ENCODE data around the gene PGBD5. TPM values are rescaled to one million over a fixed set of nuclear protein-coding genes. Genes with fewer than 3 reads are reported as not detected.

The PGBD5 gene
- total RNA-seq, 2 donors from 2014 or later, result 2.6 to 4.3 TPM

GRCh38 chr1:230342699-230343098, 83.4 kb downstream of the PGBD5 start:
- TF ChIP-seq CTCF (IDR thresholded peaks at IDR 0.05), result no peak
- no peak for TF ChIP-seq POLR2A (IDR thresholded peaks at IDR 0.05)
- 82 to 83% methylated on average over 2 of the region's 2 CpGs for WGBS, 2 donors
- Histone ChIP-seq H3K4me1 (peaks cover 24% of the 10 kb centered on the region), H3K4me3 (no peak overlapping the region), H3K36me3 (replicated peaks in 1 of 2; ENCODE audit: insufficient read depth in 1 of 2, low read depth in 2 of 2) (no peaks in the 10 kb centered on the region), H3K27me3 (no peaks in the 10 kb centered on the region), H3K9me3 (no peaks in the 10 kb centered on the region), H3K27ac (no peak overlapping the region)
- intact Hi-C loops (cut with DNase I), result no loop called here
- ATAC-seq (no peak), DNase-seq (no peak)

- H3K4me1 ChIP-seq, result peaks cover 17% of the 10 kb centered on the region
- DNase-seq (no peak), ATAC-seq (no peak)
- no peaks in the 10 kb centered on the region for H3K27me3 ChIP-seq
- H3K36me3 ChIP-seq (replicated peaks in 1 of 2; ENCODE audit: insufficient read depth in 1 of 2, low read depth in 2 of 2), result no peaks in the 10 kb centered on the region
- 56 to 57% methylated on average over 3 of the region's 3 CpGs for WGBS, 2 donors
- H3K27ac ChIP-seq, result no peak overlapping the region
- no peaks in the 10 kb centered on the region for H3K9me3 ChIP-seq
- TF ChIP-seq POLR2A (IDR thresholded peaks at IDR 0.05) (no peak), CTCF (IDR thresholded peaks at IDR 0.05) (no peak)
- intact Hi-C loops (cut with DNase I), result no loop called here
- H3K4me3 ChIP-seq, result no peak overlapping the region
These were observed 84.1 kb downstream of the PGBD5 start for GRCh38 chr1:230342019-230342418.

GRCh38 chr1:230341162-230341546, 85.0 kb downstream of the PGBD5 start:
- Histone ChIP-seq H3K4me3 (no peak overlapping the region), H3K4me1 (peaks cover 16% of the 10 kb centered on the region), H3K9me3 (no peaks in the 10 kb centered on the region), H3K36me3 (replicated peaks in 1 of 2; ENCODE audit: insufficient read depth in 1 of 2, low read depth in 2 of 2) (no peaks in the 10 kb centered on the region), H3K27me3 (no peaks in the 10 kb centered on the region), H3K27ac (no peak overlapping the region)
- WGBS, 2 donors, result 59 to 67% methylated on average over 3 of the region's 3 CpGs
- intact Hi-C loops (cut with DNase I), result no loop called here
- DNase-seq (no peak), ATAC-seq (no peak)
- TF ChIP-seq CTCF (IDR thresholded peaks at IDR 0.05), result no peak
- TF ChIP-seq POLR2A (IDR thresholded peaks at IDR 0.05), result no peak

- Histone ChIP-seq H3K4me1 (peaks cover 13% of the 10 kb centered on the region), H3K27me3 (no peaks in the 10 kb centered on the region), H3K36me3 (replicated peaks in 1 of 2; ENCODE audit: insufficient read depth in 1 of 2, low read depth in 2 of 2) (no peaks in the 10 kb centered on the region), H3K9me3 (no peaks in the 10 kb centered on the region), H3K4me3 (no peak overlapping the region), H3K27ac (no peak overlapping the region)
- no peak for TF ChIP-seq POLR2A (IDR thresholded peaks at IDR 0.05)
- TF ChIP-seq CTCF (IDR thresholded peaks at IDR 0.05), result no peak
- no peak for DNase-seq
- intact Hi-C loops (cut with DNase I), result no loop called here
- WGBS, 2 donors, result 67 to 73% methylated on average over 7 of the region's 7 CpGs
- no peak for ATAC-seq
These were observed 85.5 kb downstream of the PGBD5 start for GRCh38 chr1:230340526-230341161.

GRCh38 chr1:230339033-230339432, 87.1 kb downstream of the PGBD5 start:
- TF ChIP-seq CTCF (IDR thresholded peaks at IDR 0.05), result no peak
- TF ChIP-seq POLR2A (IDR thresholded peaks at IDR 0.05), result no peak
- intact Hi-C loops (cut with DNase I), result no loop called here

More at GRCh38 chr1:230339033-230339432, 87.1 kb downstream of the PGBD5 start:
- Histone ChIP-seq H3K4me3 (no peak overlapping the region), H3K36me3 (replicated peaks in 1 of 2; ENCODE audit: insufficient read depth in 1 of 2, low read depth in 2 of 2) (no peaks in the 10 kb centered on the region), H3K27me3 (no peaks in the 10 kb centered on the region), H3K4me1 (no peaks in the 10 kb centered on the region), H3K9me3 (no peaks in the 10 kb centered on the region), H3K27ac (no peak overlapping the region)
- DNase-seq (no peak), ATAC-seq (no peak)
- WGBS, 2 donors, result 82 to 88% methylated on average over 8 of the region's 8 CpGs
